Activated naive CD8-positive, alpha-beta T cell treated with anti-CD3 and anti-CD28 coated beads, Interleukin-2, amount 50 U/mL, for 24 hours (primary cell): ENCODE data around the gene RBM42.

Experiments used
- ATAC-seq: fragments of 150-1000 bp; cut with Tn5 transposase; one replicate; pipeline ENCODE4 v1.10.0; 2021
- DNase-seq: peaks from one replicate; pipeline ENCODE4 v3.0.0; 2021
- H3K27ac Mint-ChIP-seq: one replicate; pipeline ENCODE4 v1.8.0; 2021; ENCODE audit warnings: mild to moderate bottlenecking, mixed read lengths
- H3K27me3 Mint-ChIP-seq: one replicate; pipeline ENCODE4 v1.8.0; 2021; ENCODE audit warnings: mixed read lengths
- H3K36me3 Mint-ChIP-seq: one replicate; pipeline ENCODE4 v1.8.0; 2021; ENCODE audit warnings: low read depth, mixed read lengths
- H3K4me1 Mint-ChIP-seq: one replicate; pipeline ENCODE4 v1.8.0; 2021; ENCODE audit warnings: mixed read lengths
- H3K4me3 Mint-ChIP-seq: one replicate; pipeline ENCODE4 v1.8.0; 2021; ENCODE audit warnings: mild to moderate bottlenecking, moderate library complexity, mixed read lengths
- H3K9me3 Mint-ChIP-seq: one replicate; pipeline ENCODE4 v1.8.0; 2021; ENCODE audit warnings: mixed read lengths

Gene RBM42

GRCh38 chr19:35636651-35637050 is 7.8 kb downstream of the RBM42 start:
- DNase-seq (no peak), ATAC-seq (no peak)
- Mint-ChIP-seq H3K27me3 (no peaks in the 10 kb centered on the region), H3K36me3 (peaks cover 23% of the 10 kb centered on the region), H3K9me3 (no peaks in the 10 kb centered on the region), H3K4me3 (no peak overlapping the region), H3K4me1 (peaks cover 8% of the 10 kb centered on the region), H3K27ac (no peak overlapping the region)

- Mint-ChIP-seq H3K27ac (no peak overlapping the region), H3K36me3 (peaks cover 21% of the 10 kb centered on the region), H3K4me3 (no peak overlapping the region), H3K9me3 (no peaks in the 10 kb centered on the region), H3K27me3 (no peaks in the 10 kb centered on the region), H3K4me1 (peaks cover 12% of the 10 kb centered on the region)
- no peak for DNase-seq
- ATAC-seq = no peak
These were observed 8.3 kb downstream of the RBM42 start for GRCh38 chr19:35637165-35637564.

GRCh38 chr19:35639321-35639639 is 10.4 kb downstream of the RBM42 start:
- ATAC-seq (no peak), DNase-seq (no peak)
- Mint-ChIP-seq H3K27ac (no peak overlapping the region), H3K4me3 (no peak overlapping the region), H3K27me3 (no peaks in the 10 kb centered on the region), H3K4me1 (peaks cover 20% of the 10 kb centered on the region), H3K9me3 (no peaks in the 10 kb centered on the region), H3K36me3 (peaks cover 15% of the 10 kb centered on the region)

- H3K4me3 Mint-ChIP-seq = no peak overlapping the region
- DNase-seq (no peak), ATAC-seq (no peak)
- H3K4me1 Mint-ChIP-seq = peaks cover 26% of the 10 kb centered on the region
- no peaks in the 10 kb centered on the region for H3K27me3 Mint-ChIP-seq
- peaks cover 15% of the 10 kb centered on the region for H3K36me3 Mint-ChIP-seq
- H3K9me3 Mint-ChIP-seq = no peaks in the 10 kb centered on the region
- no peak overlapping the region for H3K27ac Mint-ChIP-seq
These were observed 11.0 kb downstream of the RBM42 start for GRCh38 chr19:35639863-35640262.

GRCh38 chr19:35641515-35642151 is 12.8 kb downstream of the RBM42 start, which contains the start of gene ETV2:
Gene ETV2, plus strand, starts transcription at chr19:35641745. Its CDS starts 716 bp downstream, at chr19:35642461.
- DNase-seq (peak; percentile 70), ATAC-seq (no peak)

GRCh38 chr19:35642312-35642711 is 13.5 kb downstream of the RBM42 start:
- Mint-ChIP-seq H3K27ac (peak overlapping the region; percentile 42), H3K4me3 (peak overlapping the region; percentile 82), H3K4me1 (peaks cover 34% of the 10 kb centered on the region), H3K27me3 (no peaks in the 10 kb centered on the region), H3K9me3 (no peaks in the 10 kb centered on the region), H3K36me3 (peaks cover 3% of the 10 kb centered on the region)
- DNase-seq = no peak
- no peak for ATAC-seq

More at GRCh38 chr19:35641515-35642151, 12.8 kb downstream of the RBM42 start, which contains the start of gene ETV2:
- Mint-ChIP-seq H3K4me3 (peak within 1 kb of the TSS; percentile 82), H3K27ac (peak within 1 kb of the TSS; percentile 62), H3K27me3 (no peaks in the 10 kb centered on the region), H3K9me3 (no peaks in the 10 kb centered on the region), H3K36me3 (peaks cover 6% of the 10 kb centered on the region), H3K4me1 (peaks cover 34% of the 10 kb centered on the region)

GRCh38 chr19:35642798-35643254 is 14.0 kb downstream of the RBM42 start:
- DNase-seq = no peak
- peaks cover 34% of the 10 kb centered on the region for H3K4me1 Mint-ChIP-seq
- no peak for ATAC-seq
- no peak overlapping the region for H3K27ac Mint-ChIP-seq
- peak overlapping the region; percentile 82 for H3K4me3 Mint-ChIP-seq
- no peaks in the 10 kb centered on the region for H3K27me3 Mint-ChIP-seq
- H3K36me3 Mint-ChIP-seq = peaks cover 3% of the 10 kb centered on the region
- H3K9me3 Mint-ChIP-seq = no peaks in the 10 kb centered on the region

GRCh38 chr19:35643255-35644205 is 14.7 kb downstream of the RBM42 start:
- peak; percentile 27 for ATAC-seq
- peak overlapping the region; percentile 82 for H3K4me3 Mint-ChIP-seq
- H3K9me3 Mint-ChIP-seq = no peaks in the 10 kb centered on the region
- peaks cover 38% of the 10 kb centered on the region for H3K4me1 Mint-ChIP-seq
- H3K36me3 Mint-ChIP-seq = no peaks in the 10 kb centered on the region
- no peaks in the 10 kb centered on the region for H3K27me3 Mint-ChIP-seq
- peak overlapping the region; percentile 68 for H3K27ac Mint-ChIP-seq
- peak; percentile 81 for DNase-seq

- Mint-ChIP-seq H3K4me3 (peak overlapping the region; percentile 82), H3K4me1 (peaks cover 47% of the 10 kb centered on the region), H3K36me3 (peaks cover 2% of the 10 kb centered on the region), H3K9me3 (no peaks in the 10 kb centered on the region), H3K27ac (peak overlapping the region; percentile 68), H3K27me3 (no peaks in the 10 kb centered on the region)
- ATAC-seq = peak; percentile 89
- peak; percentile 96 for DNase-seq
These were observed 15.6 kb downstream of the RBM42 start for GRCh38 chr19:35644206-35644986.

GRCh38 chr19:35644987-35645679 is 16.3 kb downstream of the RBM42 start:
- peaks cover 52% of the 10 kb centered on the region for H3K4me1 Mint-ChIP-seq
- H3K9me3 Mint-ChIP-seq = no peaks in the 10 kb centered on the region
- H3K4me3 Mint-ChIP-seq = peak overlapping the region; percentile 82
- peak; percentile 5 for ATAC-seq
- DNase-seq = peak; percentile 93
- H3K27me3 Mint-ChIP-seq = no peaks in the 10 kb centered on the region
- H3K27ac Mint-ChIP-seq = peak overlapping the region; percentile 52
- peaks cover 2% of the 10 kb centered on the region for H3K36me3 Mint-ChIP-seq

- DNase-seq (no peak), ATAC-seq (no peak)
- H3K4me1 Mint-ChIP-seq = peaks cover 59% of the 10 kb centered on the region
- no peaks in the 10 kb centered on the region for H3K27me3 Mint-ChIP-seq
- peak overlapping the region; percentile 52 for H3K27ac Mint-ChIP-seq
- no peaks in the 10 kb centered on the region for H3K9me3 Mint-ChIP-seq
- peaks cover 7% of the 10 kb centered on the region for H3K36me3 Mint-ChIP-seq
- no peak overlapping the region for H3K4me3 Mint-ChIP-seq
These were observed 17.1 kb downstream of the RBM42 start for GRCh38 chr19:35645680-35646511.

- H3K27ac Mint-ChIP-seq = peak within 1 kb of the TSS; percentile 92
- DNase-seq (peak; percentile 88), ATAC-seq (peak; percentile 76)
- H3K9me3 Mint-ChIP-seq = no peaks in the 10 kb centered on the region
- H3K36me3 Mint-ChIP-seq = peaks cover 15% of the 10 kb centered on the region
- peaks cover 47% of the 10 kb centered on the region for H3K4me1 Mint-ChIP-seq
- peak within 1 kb of the TSS; percentile 99 for H3K4me3 Mint-ChIP-seq
- H3K27me3 Mint-ChIP-seq = no peaks in the 10 kb centered on the region
These were observed 19.5 kb downstream of the RBM42 start, which contains the start of gene COX6B1 for GRCh38 chr19:35648017-35648961. Gene COX6B1, plus strand, starts transcription at chr19:35648323. Its CDS starts 2,921 bp downstream, at chr19:35651244.
